Gastrocnemius medialis (tissue), 4 donors: ENCODE results near the gene SEMA4B.

Experiments used
- CTCF ChIP-seq, 5 experiments: fragments of 450-650 bp in 3 of 5; fragments of 200-600 bp in 2 of 5; sonication (generic) in 2 of 5; IDR thresholded peaks in 4 of 5; conservative IDR thresholded peaks in 1 of 5; 1 replicate in 4 of 5; 2 replicates in 1 of 5; pipeline ENCODE4 v1.5.1; 2016 to 2019; ENCODE audit warnings: antibody characterized with exemption in 5 of 5, mild to moderate bottlenecking in 3 of 5, moderate library complexity in 3 of 5
- POLR2A ChIP-seq, 2 donors: fragments of 450-650 bp; IDR thresholded peaks; one replicate each; pipeline ENCODE4 v1.6.1; 2017; ENCODE audit warnings: antibody characterized with exemption in 2 of 2, mild to moderate bottlenecking in 2 of 2, moderate library complexity in 2 of 2

DNA sequence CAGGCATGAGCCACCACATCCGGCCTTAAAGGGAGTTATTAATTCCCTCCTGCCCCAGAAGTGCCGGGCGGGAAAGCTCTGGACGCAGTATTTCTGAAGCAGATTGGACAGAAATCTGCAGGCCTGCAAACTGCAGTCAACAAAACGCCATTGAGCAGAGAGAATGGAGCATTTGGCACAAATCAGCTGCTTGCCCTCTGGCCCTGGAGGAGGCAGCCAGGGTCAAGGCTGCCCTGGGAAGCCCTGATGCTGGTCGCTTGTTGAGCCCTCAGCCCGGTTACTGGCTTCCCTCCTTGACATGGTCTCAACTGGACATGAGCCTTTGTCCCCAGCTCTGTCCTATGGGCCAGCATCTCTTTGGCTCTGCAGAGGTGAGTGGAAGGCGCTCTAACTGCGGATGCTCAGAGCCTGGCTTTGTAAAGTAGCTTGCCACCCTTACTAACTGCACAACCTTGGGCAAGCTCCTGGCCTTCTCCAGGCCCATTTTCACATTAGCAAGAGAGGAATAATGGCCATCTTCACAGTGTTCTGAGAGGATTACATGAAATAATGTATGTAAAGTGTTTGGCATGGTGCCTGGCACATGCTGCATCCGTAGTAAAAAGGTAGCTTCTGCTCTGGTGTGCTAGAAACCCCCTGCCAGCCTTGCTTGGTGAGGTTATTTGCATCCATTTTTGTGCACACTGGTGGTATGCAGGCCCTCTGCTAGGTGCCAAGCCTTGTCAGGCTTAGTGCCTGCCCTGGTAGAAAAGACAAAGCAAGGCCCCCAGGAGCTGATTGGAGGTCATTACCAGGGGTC, 4.1 kb downstream of the SEMA4B start:
- TF ChIP-seq POLR2A (IDR thresholded peaks at IDR 0.05), result no peak
- no peak for TF ChIP-seq CTCF (IDR thresholded peaks at IDR 0.05 in 4 of 5, conservative IDR thresholded peaks at IDR 0.05 in 1 of 5)
